Panc1 (cell line): ENCODE measurements around the gene ZNF318. TPM values are rescaled to one million over a fixed set of nuclear protein-coding genes. Genes with fewer than 3 reads are reported as not detected.

ENCODE experiments used
- ATAC-seq: fragments of 200-7000 bp; cut with Tn5 transposase; 2 replicates; pipeline ENCODE4 v1.9.1; 2020; ENCODE audit warnings: mild to moderate bottlenecking, moderate library complexity
- BruUV-seq: library from RNA; stranded (reverse); fragments of 400-500 nt; replicated peaks from 2 replicates; lab custom pipeline; 2021; lab: Mats Ljungman, UMichigan
- CTCF ChIA-PET: fragments of 300-600 bp; sonication (Branson Sonifier 250); formaldehyde crosslinking; loops from one replicate; lab custom pipeline; 2022; ENCODE audit warnings: antibody characterized with exemption; lab: Charles Lee
- POLR2A ChIA-PET: fragments of 300-600 bp; sonication (Branson Sonifier 250); formaldehyde crosslinking; loops from one replicate; lab custom pipeline; 2022; ENCODE audit warnings: antibody characterized with exemption; lab: Charles Lee
- DNase-seq: peaks from one replicate; pipeline ENCODE4 v3.0.0-alpha.2; 2010; ENCODE audit warnings: low read depth, low spot score
- H3K27ac ChIP-seq: 2 replicates; pipeline ENCODE4 v1.5.1; 2011; ENCODE audit warnings: mild to moderate bottlenecking, low read length, inconsistent platforms
- H3K27me3 ChIP-seq: fragments of 200-500 bp; sonication (Bioruptor generic); 2 replicates; pipeline ENCODE4 v1.6.0; 2014; ENCODE audit warnings: low read length, inconsistent platforms; ENCODE audit not compliant: control insufficient read depth, insufficient read depth
- H3K36me3 ChIP-seq: fragments of 200-500 bp; sonication (Bioruptor generic); 2 replicates; pipeline ENCODE4 v1.5.1; 2014; ENCODE audit warnings: inconsistent platforms, mild to moderate bottlenecking, low read length, moderate library complexity; ENCODE audit not compliant: control insufficient read depth, insufficient read depth
- H3K4me1 ChIP-seq: 2 replicates; pipeline ENCODE4 v1.5.1; 2011; ENCODE audit warnings: inconsistent platforms, mild to moderate bottlenecking, low read length, moderate library complexity; ENCODE audit not compliant: control insufficient read depth, insufficient read depth
- H3K4me3 ChIP-seq, 2 experiments: 2 replicates each; pipeline ENCODE4 v1.5.1; 2011 to 2012; ENCODE audit warnings: low read depth in 2 of 2, low read length in 2 of 2, mild to moderate bottlenecking in 2 of 2, inconsistent platforms in 1 of 2, moderate library complexity in 1 of 2
- H3K9me3 ChIP-seq: fragments of 200-500 bp; sonication (Bioruptor generic); 2 replicates; pipeline ENCODE4 v1.5.1; 2014; ENCODE audit warnings: low read depth, mild to moderate bottlenecking, inconsistent platforms, low read length, moderate library complexity; ENCODE audit not compliant: control insufficient read depth, insufficient read depth
- POLR2AphosphoS5 ChIP-seq: IDR thresholded peaks from 2 replicates; pipeline ENCODE4 v1.6.1; 2012; ENCODE audit warnings: mild to moderate bottlenecking, low read depth, low read length, moderate library complexity
- SIN3A ChIP-seq: IDR thresholded peaks from 2 replicates; pipeline ENCODE4 v1.6.1; 2012; ENCODE audit warnings: low read depth, mild to moderate bottlenecking, low read length, moderate library complexity, borderline replicate concordance; ENCODE audit not compliant: insufficient read depth
- TCF7L2 ChIP-seq: IDR thresholded peaks from 2 replicates; pipeline ENCODE4 v1.6.1; 2011; ENCODE audit warnings: mild to moderate bottlenecking, low read depth, low read length, inconsistent platforms
- in situ Hi-C: cut with HindIII; loops from 2 replicates; pipeline ENCODE4 v1.10.0; 2016; ENCODE audit warnings: low sequenced_read_pairs, low pct_unique_long_range_greater_than_20kb
- intact Hi-C: fragments of 100-400 bp; cut with micrococcal nuclease; formaldehyde crosslinking; loops from one replicate; pipeline ENCODE4 v1.10.0; 2022; ENCODE audit not compliant: unreplicated experiment
- total RNA-seq: library from RNA; stranded (reverse); gene quantifications from one replicate; pipeline ENCODE4 v1.2.1, GENCODE V29; 2021; ENCODE audit not compliant: unreplicated experiment
- TF ChIP-seq, protein P1 (sequence below): fragments of 450-650 bp; IDR thresholded peaks from 2 replicates; pipeline ENCODE4 v1.5.1; 2017; ENCODE audit warnings: mild to moderate bottlenecking
- TF ChIP-seq, protein P2 (sequence below), 2 experiments: IDR thresholded peaks; 2 replicates each; pipeline ENCODE4 v1.6.1; 2011 to 2012; ENCODE audit warnings: low read depth in 2 of 2, control low read depth in 1 of 2, low read length in 1 of 2, mild to moderate bottlenecking in 1 of 2, moderate library complexity in 1 of 2; ENCODE audit not compliant: insufficient read depth in 1 of 2

Gene ZNF318
- total RNA-seq, 1 experiment from 2014 or later: 28.0 TPM

DNA sequence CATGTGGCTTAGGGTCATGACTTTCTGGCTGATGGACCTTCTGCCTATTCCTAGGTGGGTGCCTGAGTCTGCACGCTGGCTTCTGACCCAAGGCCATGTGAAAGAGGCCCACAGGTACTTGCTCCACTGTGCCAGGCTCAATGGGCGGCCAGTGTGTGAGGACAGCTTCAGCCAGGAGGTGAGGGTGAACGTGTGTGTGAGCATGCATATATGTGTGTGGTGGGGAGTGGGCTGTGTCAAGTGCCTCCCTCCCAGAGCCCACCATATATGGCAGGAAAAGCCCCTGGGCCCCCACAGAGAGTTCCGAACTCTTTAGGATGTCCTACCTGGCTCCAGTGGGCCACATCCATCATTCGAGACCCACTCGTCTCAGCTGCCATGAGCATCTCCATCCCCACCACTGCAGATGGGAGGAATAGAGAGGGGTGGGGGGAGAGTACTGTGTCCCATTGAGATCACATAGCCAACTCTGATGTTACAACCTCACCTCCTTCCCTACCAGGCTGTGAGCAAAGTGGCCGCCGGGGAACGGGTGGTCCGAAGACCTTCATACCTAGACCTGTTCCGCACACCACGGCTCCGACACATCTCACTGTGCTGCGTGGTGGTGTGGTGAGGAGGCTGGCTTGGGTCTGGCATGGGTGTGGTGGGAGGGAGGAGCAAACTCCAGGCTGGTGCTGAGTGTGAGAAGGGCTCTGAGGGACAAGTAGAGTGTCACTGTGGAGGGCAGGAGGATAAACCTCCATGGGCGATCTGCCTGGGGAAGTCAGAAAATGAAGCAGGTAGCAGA, 68.2 kb downstream of the ZNF318 start:
- BruUV-seq: no TSS peak
- H3K9me3 ChIP-seq: no peaks in the 10 kb centered on the region
- POLR2A ChIA-PET: no interaction called here
- DNase-seq (no peak), ATAC-seq (no peak)
- intact Hi-C loops: no loop called here
- no peak overlapping the region for H3K27ac ChIP-seq
- TF ChIP-seq, protein P1, sequence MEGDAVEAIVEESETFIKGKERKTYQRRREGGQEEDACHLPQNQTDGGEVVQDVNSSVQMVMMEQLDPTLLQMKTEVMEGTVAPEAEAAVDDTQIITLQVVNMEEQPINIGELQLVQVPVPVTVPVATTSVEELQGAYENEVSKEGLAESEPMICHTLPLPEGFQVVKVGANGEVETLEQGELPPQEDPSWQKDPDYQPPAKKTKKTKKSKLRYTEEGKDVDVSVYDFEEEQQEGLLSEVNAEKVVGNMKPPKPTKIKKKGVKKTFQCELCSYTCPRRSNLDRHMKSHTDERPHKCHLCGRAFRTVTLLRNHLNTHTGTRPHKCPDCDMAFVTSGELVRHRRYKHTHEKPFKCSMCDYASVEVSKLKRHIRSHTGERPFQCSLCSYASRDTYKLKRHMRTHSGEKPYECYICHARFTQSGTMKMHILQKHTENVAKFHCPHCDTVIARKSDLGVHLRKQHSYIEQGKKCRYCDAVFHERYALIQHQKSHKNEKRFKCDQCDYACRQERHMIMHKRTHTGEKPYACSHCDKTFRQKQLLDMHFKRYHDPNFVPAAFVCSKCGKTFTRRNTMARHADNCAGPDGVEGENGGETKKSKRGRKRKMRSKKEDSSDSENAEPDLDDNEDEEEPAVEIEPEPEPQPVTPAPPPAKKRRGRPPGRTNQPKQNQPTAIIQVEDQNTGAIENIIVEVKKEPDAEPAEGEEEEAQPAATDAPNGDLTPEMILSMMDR: no peak
- TF ChIP-seq, protein P2, sequence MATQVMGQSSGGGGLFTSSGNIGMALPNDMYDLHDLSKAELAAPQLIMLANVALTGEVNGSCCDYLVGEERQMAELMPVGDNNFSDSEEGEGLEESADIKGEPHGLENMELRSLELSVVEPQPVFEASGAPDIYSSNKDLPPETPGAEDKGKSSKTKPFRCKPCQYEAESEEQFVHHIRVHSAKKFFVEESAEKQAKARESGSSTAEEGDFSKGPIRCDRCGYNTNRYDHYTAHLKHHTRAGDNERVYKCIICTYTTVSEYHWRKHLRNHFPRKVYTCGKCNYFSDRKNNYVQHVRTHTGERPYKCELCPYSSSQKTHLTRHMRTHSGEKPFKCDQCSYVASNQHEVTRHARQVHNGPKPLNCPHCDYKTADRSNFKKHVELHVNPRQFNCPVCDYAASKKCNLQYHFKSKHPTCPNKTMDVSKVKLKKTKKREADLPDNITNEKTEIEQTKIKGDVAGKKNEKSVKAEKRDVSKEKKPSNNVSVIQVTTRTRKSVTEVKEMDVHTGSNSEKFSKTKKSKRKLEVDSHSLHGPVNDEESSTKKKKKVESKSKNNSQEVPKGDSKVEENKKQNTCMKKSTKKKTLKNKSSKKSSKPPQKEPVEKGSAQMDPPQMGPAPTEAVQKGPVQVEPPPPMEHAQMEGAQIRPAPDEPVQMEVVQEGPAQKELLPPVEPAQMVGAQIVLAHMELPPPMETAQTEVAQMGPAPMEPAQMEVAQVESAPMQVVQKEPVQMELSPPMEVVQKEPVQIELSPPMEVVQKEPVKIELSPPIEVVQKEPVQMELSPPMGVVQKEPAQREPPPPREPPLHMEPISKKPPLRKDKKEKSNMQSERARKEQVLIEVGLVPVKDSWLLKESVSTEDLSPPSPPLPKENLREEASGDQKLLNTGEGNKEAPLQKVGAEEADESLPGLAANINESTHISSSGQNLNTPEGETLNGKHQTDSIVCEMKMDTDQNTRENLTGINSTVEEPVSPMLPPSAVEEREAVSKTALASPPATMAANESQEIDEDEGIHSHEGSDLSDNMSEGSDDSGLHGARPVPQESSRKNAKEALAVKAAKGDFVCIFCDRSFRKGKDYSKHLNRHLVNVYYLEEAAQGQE (IDR thresholded peaks at IDR 0.05; ENCODE audit: insufficient read depth in 1 of 2, low read depth in 2 of 2, low read length in 1 of 2): no peak
- no peak for TF ChIP-seq SIN3A
- TF ChIP-seq POLR2AphosphoS5: no peak
- TF ChIP-seq TCF7L2: no peak
- no peaks in the 10 kb centered on the region for H3K27me3 ChIP-seq
- no peaks in the 10 kb centered on the region for H3K4me1 ChIP-seq
- no peaks in the 10 kb centered on the region for H3K36me3 ChIP-seq
- H3K4me3 ChIP-seq: no peak overlapping the region
- in situ Hi-C loops: no loop called here
- CTCF ChIA-PET: no interaction called here

DNA sequence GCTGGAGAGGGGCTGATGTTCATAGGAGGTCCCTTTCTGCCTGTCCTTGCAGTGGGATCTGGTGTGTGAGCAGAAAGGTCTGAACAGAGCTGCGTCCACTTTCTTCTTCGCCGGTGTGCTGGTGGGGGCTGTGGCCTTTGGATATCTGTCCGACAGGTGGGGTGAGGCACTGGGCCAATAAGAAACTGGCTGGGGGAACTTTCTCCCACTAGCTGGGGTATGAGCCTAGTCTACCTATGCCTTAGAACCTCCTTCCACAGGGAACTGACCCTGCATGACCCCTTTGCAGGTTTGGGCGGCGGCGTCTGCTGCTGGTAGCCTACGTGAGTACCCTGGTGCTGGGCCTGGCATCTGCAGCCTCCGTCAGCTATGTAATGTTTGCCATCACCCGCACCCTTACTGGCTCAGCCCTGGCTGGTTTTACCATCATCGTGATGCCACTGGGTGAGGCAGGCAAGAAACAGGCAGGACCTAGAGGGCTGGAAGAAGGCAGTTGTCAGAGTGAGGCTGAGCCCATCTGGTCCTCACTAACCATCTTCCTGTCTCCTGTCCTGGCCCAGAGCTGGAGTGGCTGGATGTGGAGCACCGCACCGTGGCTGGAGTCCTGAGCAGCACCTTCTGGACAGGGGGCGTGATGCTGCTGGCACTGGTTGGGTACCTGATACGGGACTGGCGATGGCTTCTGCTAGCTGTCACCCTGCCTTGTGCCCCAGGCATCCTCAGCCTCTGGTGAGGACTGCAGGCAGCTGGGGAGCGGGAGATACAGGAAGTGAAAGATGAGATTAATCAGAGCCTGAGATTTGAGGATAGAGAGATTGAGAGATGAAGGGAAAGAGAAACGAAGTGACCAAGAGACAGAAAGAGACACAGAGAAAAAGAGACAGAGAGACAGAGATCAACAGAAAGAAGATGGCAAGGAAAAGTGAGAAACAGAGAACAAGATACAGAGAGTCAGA, 69.8 kb downstream of the ZNF318 start:
- no peak for TF ChIP-seq POLR2AphosphoS5
- TF ChIP-seq SIN3A: no peak
- TF ChIP-seq, protein P2 (IDR thresholded peaks at IDR 0.05; ENCODE audit: insufficient read depth in 1 of 2, low read depth in 2 of 2, low read length in 1 of 2): no peak
- no peak for TF ChIP-seq TCF7L2
- TF ChIP-seq, protein P1: no peak
- H3K9me3 ChIP-seq: no peaks in the 10 kb centered on the region
- H3K27me3 ChIP-seq: no peaks in the 10 kb centered on the region
- ChIA-PET POLR2A (no interaction called here), CTCF (interaction anchor here (0.7 kb wide), 1 partner anchor 36 kb away, joined by 3 read pairs; no protein-coding TSS in a partner anchor)
- DNase-seq (no peak), ATAC-seq (no peak)
- no peaks in the 10 kb centered on the region for H3K36me3 ChIP-seq
- no peak overlapping the region for H3K4me3 ChIP-seq
- no TSS peak for BruUV-seq
- in situ Hi-C loops (no loop called here), intact Hi-C loops (no loop called here)
- no peaks in the 10 kb centered on the region for H3K4me1 ChIP-seq
- H3K27ac ChIP-seq: no peak overlapping the region
